ENCODE data around the gene ZNF701.
"Not testable (repeated sequence)": the region's sequence is repeated elsewhere in the genome, so short reads cannot be mapped to it uniquely, and the experiment has no call there.

ZNF701 gene

DNA sequence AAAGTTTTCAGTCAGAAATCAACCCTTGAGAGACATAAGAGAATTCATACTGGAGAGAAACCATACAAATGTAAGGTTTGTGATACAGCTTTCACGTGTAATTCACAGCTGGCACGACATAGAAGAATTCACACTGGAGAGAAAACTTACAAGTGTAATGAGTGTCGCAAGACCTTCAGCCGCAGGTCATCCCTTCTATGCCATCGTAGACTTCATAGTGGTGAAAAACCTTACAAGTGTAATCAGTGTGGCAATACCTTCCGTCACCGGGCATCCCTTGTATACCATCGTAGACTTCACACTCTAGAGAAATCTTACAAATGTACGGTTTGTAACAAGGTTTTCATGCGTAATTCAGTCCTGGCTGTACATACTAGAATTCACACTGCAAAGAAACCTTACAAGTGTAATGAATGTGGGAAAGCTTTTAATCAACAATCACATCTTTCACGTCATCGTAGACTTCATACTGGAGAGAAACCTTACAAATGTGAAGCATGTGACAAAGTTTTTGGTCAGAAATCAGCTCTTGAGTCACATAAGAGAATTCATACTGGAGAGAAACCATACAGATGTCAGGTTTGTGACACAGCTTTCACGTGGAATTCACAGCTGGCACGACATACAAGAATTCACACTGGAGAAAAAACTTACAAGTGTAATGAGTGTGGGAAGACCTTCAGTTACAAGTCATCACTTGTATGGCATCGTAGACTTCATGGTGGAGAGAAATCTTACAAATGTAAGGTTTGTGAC, 15.7 kb upstream of the ZNF701 start:
- TF ChIP-seq, protein P1, sequence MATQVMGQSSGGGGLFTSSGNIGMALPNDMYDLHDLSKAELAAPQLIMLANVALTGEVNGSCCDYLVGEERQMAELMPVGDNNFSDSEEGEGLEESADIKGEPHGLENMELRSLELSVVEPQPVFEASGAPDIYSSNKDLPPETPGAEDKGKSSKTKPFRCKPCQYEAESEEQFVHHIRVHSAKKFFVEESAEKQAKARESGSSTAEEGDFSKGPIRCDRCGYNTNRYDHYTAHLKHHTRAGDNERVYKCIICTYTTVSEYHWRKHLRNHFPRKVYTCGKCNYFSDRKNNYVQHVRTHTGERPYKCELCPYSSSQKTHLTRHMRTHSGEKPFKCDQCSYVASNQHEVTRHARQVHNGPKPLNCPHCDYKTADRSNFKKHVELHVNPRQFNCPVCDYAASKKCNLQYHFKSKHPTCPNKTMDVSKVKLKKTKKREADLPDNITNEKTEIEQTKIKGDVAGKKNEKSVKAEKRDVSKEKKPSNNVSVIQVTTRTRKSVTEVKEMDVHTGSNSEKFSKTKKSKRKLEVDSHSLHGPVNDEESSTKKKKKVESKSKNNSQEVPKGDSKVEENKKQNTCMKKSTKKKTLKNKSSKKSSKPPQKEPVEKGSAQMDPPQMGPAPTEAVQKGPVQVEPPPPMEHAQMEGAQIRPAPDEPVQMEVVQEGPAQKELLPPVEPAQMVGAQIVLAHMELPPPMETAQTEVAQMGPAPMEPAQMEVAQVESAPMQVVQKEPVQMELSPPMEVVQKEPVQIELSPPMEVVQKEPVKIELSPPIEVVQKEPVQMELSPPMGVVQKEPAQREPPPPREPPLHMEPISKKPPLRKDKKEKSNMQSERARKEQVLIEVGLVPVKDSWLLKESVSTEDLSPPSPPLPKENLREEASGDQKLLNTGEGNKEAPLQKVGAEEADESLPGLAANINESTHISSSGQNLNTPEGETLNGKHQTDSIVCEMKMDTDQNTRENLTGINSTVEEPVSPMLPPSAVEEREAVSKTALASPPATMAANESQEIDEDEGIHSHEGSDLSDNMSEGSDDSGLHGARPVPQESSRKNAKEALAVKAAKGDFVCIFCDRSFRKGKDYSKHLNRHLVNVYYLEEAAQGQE (IDR thresholded peaks at IDR 0.05; ENCODE audit: insufficient replicate concordance, low read depth), result no peak
- TF ChIP-seq CTCF (IDR thresholded peaks at IDR 0.05; ENCODE audit: insufficient read depth, low read length) (no peak), GABPA (IDR thresholded peaks at IDR 0.05; ENCODE audit: low read depth) (no peak), POLR2AphosphoS5 (IDR thresholded peaks at IDR 0.05; ENCODE audit: low read depth) (no peak), SPI1 (IDR thresholded peaks at IDR 0.05; ENCODE audit: borderline replicate concordance, low read depth) (no peak)
- no peaks in the 10 kb centered on the region for H3K27me3 ChIP-seq (ENCODE audit: insufficient read depth, poor library complexity, severe bottlenecking)

DNA sequence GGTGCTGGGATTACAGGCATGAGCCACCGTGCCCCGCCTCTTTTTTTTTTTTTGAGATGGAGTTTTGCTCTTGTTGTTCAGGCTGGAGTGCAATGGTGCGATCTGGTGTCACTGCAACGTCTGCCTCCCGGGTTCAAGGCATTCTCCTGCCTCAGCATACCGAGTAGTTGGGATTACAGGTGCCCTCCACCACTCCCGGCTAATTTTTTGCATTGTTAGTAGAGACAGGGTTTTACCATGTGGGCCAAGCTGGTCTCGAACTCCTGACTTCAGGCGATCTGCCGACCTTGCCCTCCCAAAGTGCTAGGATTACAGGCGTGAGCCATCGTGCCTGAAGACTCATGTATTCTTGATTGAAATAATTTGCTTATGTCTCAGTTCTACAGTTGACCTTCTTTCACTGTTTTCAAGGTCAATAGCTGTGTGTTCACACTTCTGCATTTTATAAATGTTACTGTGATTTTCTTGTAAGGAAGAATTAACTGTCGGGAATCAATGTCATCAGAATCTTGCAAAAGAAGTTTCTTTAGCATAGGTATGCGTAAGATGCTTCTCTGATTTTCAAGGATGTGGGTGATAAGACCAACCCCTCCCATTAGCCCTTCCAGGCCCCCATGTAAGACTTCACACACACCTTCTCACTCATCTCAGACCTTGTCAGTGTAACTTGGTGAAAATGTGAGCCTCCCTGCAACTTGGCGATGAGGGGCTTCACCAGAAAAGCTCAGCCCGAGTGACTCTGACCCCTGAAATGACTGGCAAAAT, 12.7 kb upstream of the ZNF701 start:
- TF ChIP-seq POLR2AphosphoS5 (IDR thresholded peaks at IDR 0.05; ENCODE audit: low read depth), result no peak
- DNase-seq (ENCODE audit: low read depth in 1 of 2, low spot score in 1 of 2), result no peak
- no peak overlapping the region for H3K27ac ChIP-seq (replicated peaks)
- no peak overlapping the region for H3K4me3 ChIP-seq (replicated peaks; ENCODE audit: insufficient read depth, low read length)
- no peaks in the 10 kb centered on the region for H3K27me3 ChIP-seq (ENCODE audit: insufficient read depth, poor library complexity, severe bottlenecking)

More for the DNA sequence above, 15.7 kb upstream of the ZNF701 start:
- Histone ChIP-seq H3K27ac (replicated peaks) (no peak overlapping the region), H3K4me3 (replicated peaks; ENCODE audit: insufficient read depth, low read length) (no peak overlapping the region)
- no peak for DNase-seq (ENCODE audit: low read depth in 1 of 2, low spot score in 1 of 2)

DNA sequence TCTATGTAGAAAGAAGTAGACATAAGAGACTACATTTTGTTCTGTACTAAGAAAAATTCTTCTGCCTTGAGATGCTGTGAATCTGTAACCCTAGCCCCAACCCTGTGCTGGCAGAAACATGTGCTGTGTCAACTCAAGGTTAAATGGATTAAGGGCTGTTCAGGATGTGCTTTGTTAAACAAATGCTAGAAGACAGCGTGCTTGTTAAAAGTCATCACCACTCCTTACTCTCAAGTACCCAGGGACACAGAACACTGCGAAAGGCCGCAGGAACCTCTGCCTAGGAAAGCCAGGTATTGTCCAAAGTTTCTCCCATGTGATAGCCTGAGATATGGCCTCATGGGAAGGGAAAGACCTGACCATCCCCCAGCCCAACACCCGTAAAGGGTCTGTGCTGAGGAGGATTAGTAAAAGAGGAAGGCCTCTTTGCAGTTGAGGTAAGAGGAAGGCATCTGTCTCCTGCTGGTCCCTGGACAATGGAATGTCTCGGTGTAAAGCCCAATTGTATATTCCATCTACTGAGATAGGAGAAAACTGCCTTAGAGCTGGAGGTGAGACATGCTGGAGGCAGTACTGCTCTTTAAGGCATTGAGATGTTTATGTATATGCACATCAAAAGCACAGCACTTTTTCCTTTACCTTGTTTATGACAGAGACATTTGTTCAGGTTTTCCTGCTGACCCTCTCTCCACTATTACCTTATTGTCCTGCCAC, 11.2 kb upstream of the ZNF701 start:
- H3K27me3 ChIP-seq (ENCODE audit: insufficient read depth, poor library complexity, severe bottlenecking); H3K4me3 ChIP-seq (replicated peaks; ENCODE audit: insufficient read depth, low read length); H3K27ac ChIP-seq (replicated peaks); DNase-seq (ENCODE audit: low read depth in 1 of 2, low spot score in 1 of 2): not testable (repeated sequence)

- not testable (repeated sequence) for DNase-seq (ENCODE audit: low read depth in 1 of 2, low spot score in 1 of 2); H3K4me3 ChIP-seq (replicated peaks; ENCODE audit: insufficient read depth, low read length)
Measured at GRCh38 chr19:52561611-52562010, 8.5 kb upstream of the ZNF701 start.

GRCh38 chr19:52566121-52566520, 4.0 kb upstream of the ZNF701 start:
- H3K27ac ChIP-seq (replicated peaks), result no peak overlapping the region
- no peak overlapping the region for H3K4me3 ChIP-seq (replicated peaks; ENCODE audit: insufficient read depth, low read length)
- no peaks in the 10 kb centered on the region for H3K27me3 ChIP-seq (ENCODE audit: insufficient read depth, poor library complexity, severe bottlenecking)
- no peak for DNase-seq (ENCODE audit: low read depth in 1 of 2, low spot score in 1 of 2)
- no peak for TF ChIP-seq CTCF (IDR thresholded peaks at IDR 0.05; ENCODE audit: insufficient read depth, low read length)
- TF ChIP-seq GABPA (IDR thresholded peaks at IDR 0.05; ENCODE audit: low read depth), result no peak
- no peak for TF ChIP-seq SPI1 (IDR thresholded peaks at IDR 0.05; ENCODE audit: borderline replicate concordance, low read depth)

More at GRCh38 chr19:52561611-52562010, 8.5 kb upstream of the ZNF701 start:
- not testable (repeated sequence) for H3K27ac ChIP-seq (replicated peaks); H3K27me3 ChIP-seq (ENCODE audit: insufficient read depth, poor library complexity, severe bottlenecking)

GRCh38 chr19:52566588-52566987, 3.5 kb upstream of the ZNF701 start:
- TF ChIP-seq CTCF (IDR thresholded peaks at IDR 0.05; ENCODE audit: insufficient read depth, low read length) (no peak), GABPA (IDR thresholded peaks at IDR 0.05; ENCODE audit: low read depth) (no peak), POLR2AphosphoS5 (IDR thresholded peaks at IDR 0.05; ENCODE audit: low read depth) (no peak), SPI1 (IDR thresholded peaks at IDR 0.05; ENCODE audit: borderline replicate concordance, low read depth) (no peak)
- TF ChIP-seq, protein P1 (IDR thresholded peaks at IDR 0.05; ENCODE audit: insufficient replicate concordance, low read depth), result no peak
- no peak for DNase-seq (ENCODE audit: low read depth in 1 of 2, low spot score in 1 of 2)
- H3K4me3 ChIP-seq (replicated peaks; ENCODE audit: insufficient read depth, low read length), result no peak overlapping the region
- H3K27ac ChIP-seq (replicated peaks), result no peak overlapping the region
- no peaks in the 10 kb centered on the region for H3K27me3 ChIP-seq (ENCODE audit: insufficient read depth, poor library complexity, severe bottlenecking)
